HG02943 (cell line): ENCODE results near the gene ZNF575.
"Not testable (repeated sequence)": the region's sequence is repeated elsewhere in the genome, so short reads cannot be mapped to it uniquely, and the experiment has no call there.

Source experiments
- ATAC-seq: cut with Tn5 transposase; IDR thresholded peaks from one replicate; pipeline ENCODE4 v1.9.1; 2021; ENCODE audit warnings: mild to moderate bottlenecking, low read depth, moderate library complexity; ENCODE audit not compliant: unreplicated experiment

The ZNF575 gene

GRCh38 chr19:43540381-43540780 lies 7.4 kb downstream of the ZNF575 start:
- ATAC-seq = no peak

- no peak for ATAC-seq
These were observed 9.1 kb downstream of the ZNF575 start for GRCh38 chr19:43541920-43542650.

- ATAC-seq = no peak
These were observed 11.1 kb downstream of the ZNF575 start for GRCh38 chr19:43544077-43544476.

- ATAC-seq = no peak
These were observed 12.3 kb downstream of the ZNF575 start for GRCh38 chr19:43545276-43545675.

GRCh38 chr19:43545981-43546380 lies 13.0 kb downstream of the ZNF575 start:
- no peak for ATAC-seq

GRCh38 chr19:43546581-43546980 lies 13.6 kb downstream of the ZNF575 start:
- ATAC-seq = no peak

GRCh38 chr19:43547926-43548325 lies 14.9 kb downstream of the ZNF575 start:
- ATAC-seq = not testable (repeated sequence)

- no peak for ATAC-seq
These were observed 15.7 kb downstream of the ZNF575 start for GRCh38 chr19:43548706-43549105.

GRCh38 chr19:43551399-43552197 lies 18.6 kb downstream of the ZNF575 start:
- ATAC-seq = no peak

- ATAC-seq = no peak
These were observed 19.1 kb downstream of the ZNF575 start for GRCh38 chr19:43552198-43552450.

- no peak for ATAC-seq
These were observed 19.6 kb downstream of the ZNF575 start for GRCh38 chr19:43552616-43553015.

GRCh38 chr19:43553656-43554055 lies 20.7 kb downstream of the ZNF575 start:
- ATAC-seq = no peak

- ATAC-seq = no peak
These were observed 21.4 kb downstream of the ZNF575 start for GRCh38 chr19:43554317-43554895.

- ATAC-seq = no peak
These were observed 22.3 kb downstream of the ZNF575 start for GRCh38 chr19:43555185-43555770.

- no peak for ATAC-seq
These were observed 27.7 kb downstream of the ZNF575 start for GRCh38 chr19:43560687-43561086.

- ATAC-seq = no peak
These were observed 28.4 kb downstream of the ZNF575 start for GRCh38 chr19:43561139-43561970.

GRCh38 chr19:43562226-43562697 lies 29.3 kb downstream of the ZNF575 start:
- no peak for ATAC-seq

- peak; percentile 67 for ATAC-seq
These were observed 29.8 kb downstream of the ZNF575 start for GRCh38 chr19:43562698-43563241.

GRCh38 chr19:43563816-43564457 lies 30.9 kb downstream of the ZNF575 start:
- ATAC-seq = no peak

- ATAC-seq = no peak
These were observed 31.8 kb downstream of the ZNF575 start for GRCh38 chr19:43564800-43565199.
